GM20431 (cell line): Measurements from ENCODE around the gene TBATA.

Experiments
- in situ Hi-C: fragments of 300-500 bp; cut with MseI, MboI; formaldehyde crosslinking; loops from one replicate; pipeline ENCODE4 v1.15.0; 2020; ENCODE audit warnings: low sequenced_read_pairs; ENCODE audit not compliant: unreplicated experiment

TBATA gene, protein sequence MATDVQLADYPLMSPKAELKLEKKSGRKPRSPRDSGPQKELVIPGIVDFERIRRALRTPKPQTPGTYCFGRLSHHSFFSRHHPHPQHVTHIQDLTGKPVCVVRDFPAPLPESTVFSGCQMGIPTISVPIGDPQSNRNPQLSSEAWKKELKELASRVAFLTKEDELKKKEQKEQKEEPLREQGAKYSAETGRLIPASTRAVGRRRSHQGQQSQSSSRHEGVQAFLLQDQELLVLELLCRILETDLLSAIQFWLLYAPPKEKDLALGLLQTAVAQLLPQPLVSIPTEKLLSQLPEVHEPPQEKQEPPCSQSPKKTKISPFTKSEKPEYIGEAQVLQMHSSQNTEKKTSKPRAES

DNA sequence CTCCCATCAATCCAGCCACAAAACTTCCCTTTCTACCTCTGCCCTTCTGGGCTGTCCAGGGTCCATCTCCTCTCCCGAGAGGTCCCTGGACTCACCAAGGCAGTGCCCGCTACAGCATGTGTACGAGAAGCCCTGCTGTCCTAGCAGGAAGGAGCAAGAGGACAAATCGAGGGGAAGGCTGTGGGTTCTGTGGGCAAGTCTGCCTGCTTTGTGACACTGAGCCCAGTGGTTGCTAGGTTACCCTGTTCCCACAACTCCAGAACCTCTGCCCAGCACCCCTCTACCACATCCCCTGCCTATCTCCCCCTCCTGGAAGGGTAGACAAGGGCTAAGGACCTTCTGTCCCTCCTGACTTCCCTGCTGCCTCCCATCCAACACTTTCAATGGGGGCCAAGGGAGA lies at the start of gene TBATA:
TBATA (minus strand) TSS at position 188 of the 400 bp plus-strand sequence. CDS start 1,998 bp downstream, outside the sequence.
- in situ Hi-C loops = no loop called here

DNA sequence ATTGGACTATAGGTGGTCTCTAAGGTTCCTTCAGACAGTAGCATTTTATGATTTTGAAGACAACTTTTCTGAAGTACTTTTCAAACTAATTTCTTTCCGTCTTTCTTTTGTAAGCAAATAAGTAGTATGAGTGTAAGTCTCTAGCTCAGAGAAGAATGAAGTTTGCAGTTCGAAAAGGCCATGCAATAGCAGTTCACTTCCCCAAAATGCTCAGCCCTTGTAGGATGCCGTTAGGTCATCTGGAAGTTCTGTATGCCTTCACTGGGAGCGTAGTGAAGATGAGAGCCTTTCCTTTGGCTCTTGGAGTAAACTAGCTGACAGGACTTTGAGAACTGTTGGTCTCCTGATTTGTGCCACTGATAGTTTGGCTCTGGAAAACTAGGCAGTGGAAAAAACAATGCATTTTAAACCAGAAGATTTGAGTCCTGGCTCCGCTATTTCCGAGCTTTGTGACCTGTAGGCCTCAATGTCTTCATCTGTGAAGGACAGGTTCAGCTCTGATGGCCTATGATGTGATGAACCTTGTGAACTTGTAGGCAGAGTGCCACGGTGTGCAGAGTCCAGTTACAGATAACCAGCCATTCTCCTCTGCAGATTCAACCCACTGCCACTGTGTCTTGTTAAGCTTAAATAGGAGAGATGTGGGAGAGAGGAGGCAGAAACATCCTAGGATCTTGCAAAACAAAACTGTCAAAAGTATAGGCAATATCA lies 49.4 kb upstream of the TBATA start:
- in situ Hi-C loops = no loop called here

DNA sequence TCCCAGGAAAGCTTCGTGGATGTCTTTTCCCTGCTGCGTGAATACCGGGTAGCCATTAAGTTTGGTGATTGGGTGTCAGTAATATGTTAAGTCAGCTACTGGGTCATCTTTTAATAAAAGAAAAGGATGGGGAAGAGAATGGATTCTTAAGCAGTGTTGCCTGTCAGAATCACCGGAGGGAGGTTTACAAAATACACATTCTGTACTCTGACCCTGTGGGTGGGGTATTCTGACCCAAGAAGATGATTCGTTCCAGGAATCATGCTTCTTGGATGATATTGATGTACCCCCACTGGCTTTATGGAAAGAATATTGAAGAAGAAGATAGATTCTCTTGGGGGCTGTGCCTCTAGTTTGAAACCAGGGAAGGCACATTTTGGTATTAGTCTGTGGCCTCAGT lies 48.8 kb upstream of the TBATA start:
- in situ Hi-C loops = no loop called here

DNA sequence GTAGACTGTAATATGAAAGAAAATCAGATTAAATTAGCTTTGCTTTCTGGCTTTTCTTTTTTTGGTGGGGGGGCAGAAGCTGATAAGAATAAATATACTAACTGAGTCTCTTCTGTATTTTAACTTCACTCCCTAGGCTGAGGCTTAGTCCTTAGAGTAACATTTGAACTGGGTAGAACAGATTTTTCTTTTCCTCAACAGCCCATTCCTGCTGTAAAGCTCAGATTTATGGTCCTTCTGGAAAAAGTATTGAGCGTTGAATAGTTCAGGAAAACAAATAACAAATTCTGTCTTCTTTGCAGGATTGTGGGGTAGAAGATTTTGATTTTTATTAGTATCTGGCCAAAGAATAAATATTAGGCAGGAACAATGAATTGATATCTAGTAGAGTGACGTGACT lies 48.4 kb upstream of the TBATA start:
- in situ Hi-C loops = no loop called here

DNA sequence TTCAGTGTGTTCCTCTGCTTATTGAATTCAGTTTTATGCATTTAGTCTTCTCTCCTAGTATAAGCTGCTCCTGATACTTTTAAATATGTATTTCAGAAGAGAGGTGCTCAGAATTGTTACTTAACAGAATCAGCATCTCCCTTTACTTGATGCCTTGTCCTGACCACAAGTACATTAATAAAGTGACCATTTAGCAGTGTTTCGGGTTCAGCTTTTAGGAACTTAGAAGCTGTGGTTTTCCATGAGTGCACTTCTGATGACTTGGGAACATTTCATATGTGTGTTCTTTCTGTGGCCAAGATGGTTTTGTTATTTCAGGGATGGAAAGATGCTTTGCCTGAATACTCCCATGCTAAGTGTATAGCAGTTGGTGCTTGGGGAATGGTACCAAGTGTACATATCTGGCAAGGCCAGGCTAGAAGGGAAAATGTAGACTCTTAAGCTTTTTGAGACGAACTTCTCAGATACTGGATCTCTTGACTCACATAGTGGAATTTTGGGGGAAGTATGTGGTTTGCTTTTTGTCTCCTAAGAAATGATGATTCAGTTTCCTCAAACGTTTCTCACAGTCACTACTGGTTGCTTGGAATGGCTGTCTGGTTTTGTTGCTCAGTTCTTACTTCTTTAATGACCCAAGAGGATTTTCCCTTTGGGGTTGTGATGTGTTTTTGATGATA lies 47.8 kb upstream of the TBATA start:
- in situ Hi-C loops = no loop called here

DNA sequence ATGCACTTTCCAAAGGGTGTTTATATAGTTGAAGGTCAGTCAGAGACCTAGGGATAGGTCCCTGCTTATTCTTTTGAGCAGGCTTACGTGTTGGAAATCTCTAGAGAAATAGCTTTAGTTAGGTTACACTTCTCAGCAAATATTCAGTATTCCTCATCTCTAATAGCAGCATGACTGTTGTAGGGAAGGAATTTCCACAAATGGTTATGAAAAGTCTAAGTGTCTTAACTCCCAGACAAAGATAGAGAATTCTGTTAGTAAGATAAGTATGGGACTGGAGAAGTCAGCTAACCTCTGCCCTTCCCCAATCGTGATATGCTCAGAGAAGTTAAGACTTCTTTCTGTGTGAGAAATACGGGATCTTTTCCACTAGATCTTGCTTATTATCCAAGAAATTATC lies 47.0 kb upstream of the TBATA start:
- in situ Hi-C loops = no loop called here

DNA sequence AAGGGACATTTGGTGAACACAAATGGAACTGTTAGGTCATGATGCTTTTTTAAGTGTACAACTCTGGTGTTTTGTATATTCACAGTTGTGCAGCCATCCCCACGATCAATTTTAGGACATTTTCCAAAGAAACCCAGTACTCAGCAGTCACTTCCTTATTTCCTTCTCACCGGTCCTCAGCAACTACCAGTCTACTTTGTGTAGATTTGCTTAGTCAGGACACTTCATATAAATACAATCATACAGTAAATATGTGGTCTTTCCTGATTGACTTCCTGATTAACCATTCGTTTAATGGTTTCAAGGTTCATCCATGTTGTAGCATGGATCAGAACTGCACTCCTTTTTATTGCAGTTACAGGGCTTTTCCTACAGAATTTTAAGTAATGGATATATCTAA lies 45.0 kb upstream of the TBATA start:
- in situ Hi-C loops = no loop called here

DNA sequence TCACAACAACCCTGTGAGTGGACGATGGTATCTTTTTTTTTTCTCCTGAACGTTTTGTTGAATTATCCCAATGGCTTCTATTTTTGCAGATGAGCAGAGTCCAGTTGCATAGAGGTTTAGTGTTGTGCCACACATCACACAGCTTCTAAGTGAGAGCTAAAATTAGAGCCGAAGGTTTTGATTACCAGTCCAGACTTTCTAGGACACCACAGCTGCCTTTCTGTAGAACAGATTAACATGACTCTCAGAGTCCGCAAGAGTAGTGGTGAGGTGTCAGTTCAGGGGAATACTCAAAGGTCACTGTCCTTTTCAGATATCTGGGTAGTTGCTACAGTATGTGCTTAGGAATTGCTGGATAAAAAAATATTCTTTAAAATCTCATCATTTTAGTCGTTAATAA lies 44.4 kb upstream of the TBATA start:
- in situ Hi-C loops = no loop called here

DNA sequence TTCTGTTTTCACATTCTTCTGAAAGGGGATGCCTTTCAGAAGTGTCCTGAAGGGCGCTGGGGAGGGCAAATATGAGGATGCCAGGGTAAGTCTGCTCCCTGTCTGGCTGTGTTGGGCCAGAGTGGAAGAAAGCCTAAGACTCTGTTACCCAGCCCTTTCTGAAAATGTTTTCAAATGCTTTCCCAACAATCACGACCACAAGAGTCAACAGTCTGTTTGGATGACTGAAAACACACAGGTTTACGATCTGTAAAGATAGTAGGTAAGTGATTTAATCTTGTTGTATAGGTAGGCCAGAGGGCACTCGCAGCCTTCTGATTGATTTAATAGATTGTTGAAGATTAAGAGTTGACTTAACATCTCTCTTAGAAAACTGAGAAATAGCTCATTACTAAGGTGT lies 43.7 kb upstream of the TBATA start:
- in situ Hi-C loops = no loop called here

DNA sequence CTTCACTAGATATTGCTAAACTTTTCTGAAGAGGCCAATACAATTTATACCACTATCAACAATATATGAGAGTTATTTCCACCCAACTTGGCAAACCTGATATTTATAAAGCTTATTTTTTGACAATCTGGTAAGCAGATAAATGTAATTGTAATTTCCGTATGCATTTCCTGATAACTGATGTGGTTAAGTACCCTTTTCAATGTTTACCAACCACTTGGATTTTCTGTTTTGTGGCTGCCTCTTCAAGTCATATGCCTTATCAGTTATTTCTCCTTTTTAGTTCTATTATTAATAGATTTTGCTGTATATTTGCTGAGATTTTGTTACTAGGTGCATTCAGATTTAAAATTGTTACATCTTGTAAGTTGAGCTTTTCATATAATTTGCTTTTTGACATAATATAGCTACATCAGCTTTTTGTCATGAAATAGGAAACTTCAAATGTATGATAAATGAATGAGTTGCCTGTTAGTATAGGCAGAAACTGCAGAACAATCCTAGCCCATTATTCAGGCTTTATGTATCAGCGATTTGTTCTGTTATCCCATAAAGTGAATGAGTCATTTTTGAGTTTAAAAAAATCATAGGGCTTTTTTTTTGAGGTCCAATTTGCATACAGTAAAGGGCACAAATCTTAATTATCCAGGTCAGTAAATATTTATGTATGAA lies 42.0 kb upstream of the TBATA start:
- in situ Hi-C loops = no loop called here

DNA sequence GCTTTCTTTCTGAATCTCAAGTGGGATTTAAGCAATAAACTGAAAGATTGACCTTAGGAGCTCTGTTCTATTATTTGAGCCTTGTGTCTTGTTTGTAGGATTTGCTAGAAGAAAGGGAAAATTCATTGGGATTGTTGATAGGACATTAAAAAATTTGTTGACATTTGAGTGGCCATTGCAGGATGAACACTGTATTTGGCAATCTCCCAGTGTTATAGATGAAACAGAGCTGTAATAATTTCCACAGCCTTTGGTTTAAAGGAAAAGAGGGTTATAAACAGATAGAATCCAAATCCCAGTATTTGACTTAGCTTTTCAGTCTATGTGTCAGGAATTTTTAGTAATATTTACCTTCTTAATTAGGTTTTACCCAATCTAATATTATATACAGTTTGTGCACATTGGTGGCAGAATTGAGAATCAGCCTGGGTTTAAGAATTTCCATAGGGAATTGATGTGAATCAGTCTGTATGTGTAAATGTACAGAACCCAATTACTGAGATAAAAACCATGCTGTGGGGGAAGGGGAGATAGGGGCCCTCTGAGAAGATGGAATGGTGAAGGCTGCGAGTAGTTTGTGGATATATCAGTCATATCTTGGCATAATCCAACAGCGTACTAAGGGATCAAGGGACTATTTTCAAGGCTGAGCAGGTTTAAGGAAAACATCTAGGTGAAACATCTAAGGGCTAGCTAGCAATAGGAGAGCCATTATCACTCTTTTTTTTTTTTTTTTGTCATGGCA lies 37.1 kb upstream of the TBATA start:
- in situ Hi-C loops = no loop called here

DNA sequence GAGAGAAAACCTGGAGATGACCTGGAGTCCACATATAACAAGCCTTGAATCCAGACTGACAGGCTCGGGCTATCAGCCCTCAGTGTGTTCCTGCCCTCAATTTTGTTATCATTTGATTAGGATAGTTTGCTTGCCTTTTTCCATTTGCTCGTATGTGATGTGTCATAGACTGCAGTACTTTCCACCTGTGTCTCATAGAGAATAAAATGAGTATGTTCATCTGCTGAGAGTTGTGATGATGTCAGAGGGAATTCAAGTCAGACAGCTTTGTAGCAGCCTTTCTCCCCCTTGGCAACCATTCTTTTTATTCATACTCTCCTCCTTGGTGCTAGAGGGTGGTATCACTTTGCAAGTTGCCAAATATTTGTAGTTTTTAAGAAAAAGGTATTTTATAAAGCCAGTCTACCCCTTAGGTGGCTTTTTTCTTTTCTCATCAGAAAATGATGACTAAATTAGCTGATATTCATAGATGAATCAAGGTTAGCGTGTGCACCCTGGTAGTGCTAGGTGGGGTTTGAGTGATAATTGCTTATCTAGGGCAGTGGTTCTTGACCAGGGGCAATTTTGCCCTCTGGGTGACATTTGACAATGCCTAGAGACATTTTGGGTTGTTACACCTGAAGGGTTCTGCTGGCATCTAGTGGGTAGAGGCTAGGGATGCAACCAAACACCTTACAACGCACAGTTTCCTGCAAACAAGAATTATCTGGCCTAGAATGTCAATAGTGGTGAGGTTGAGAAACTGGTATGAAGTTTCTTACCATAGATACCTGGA lies 36.0 kb upstream of the TBATA start:
- in situ Hi-C loops = no loop called here

DNA sequence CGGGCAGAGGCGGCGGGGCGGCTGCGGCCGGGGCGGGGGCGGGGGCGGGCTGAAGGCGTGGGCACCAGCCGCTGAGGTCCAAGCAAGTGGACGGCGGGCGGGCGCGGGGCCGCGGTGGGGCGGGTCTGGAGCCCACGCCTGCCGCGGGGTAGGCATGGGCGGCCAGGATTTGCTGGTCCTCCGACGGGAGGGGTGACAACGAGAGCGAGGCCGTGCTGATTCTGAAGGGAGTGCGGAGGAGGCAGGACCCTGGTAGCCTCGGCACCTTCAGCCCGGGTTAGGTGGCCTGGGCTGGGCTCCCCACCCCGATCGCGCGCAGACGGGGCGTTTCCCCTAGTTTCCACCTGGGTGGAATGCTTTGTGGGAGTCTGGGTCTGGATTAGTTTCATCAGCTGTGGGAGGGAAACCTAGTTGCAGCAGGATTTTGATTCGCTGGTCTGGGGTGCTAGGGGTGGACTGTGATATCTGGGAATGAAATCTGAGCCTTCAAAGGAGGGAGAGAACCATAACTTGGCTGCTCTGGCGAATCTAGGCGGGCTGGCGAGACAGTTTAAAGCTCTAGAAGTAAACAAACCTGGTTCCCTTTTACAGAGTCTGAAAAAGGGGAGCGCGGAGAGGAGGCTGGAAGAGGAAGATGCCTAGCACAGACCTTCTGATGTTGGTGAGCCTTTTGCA lies 31.2 kb upstream of the TBATA start:
- in situ Hi-C loops = loop anchor here (10.0 kb wide), 1 partner anchor 58 kb away; no protein-coding TSS in a partner anchor

DNA sequence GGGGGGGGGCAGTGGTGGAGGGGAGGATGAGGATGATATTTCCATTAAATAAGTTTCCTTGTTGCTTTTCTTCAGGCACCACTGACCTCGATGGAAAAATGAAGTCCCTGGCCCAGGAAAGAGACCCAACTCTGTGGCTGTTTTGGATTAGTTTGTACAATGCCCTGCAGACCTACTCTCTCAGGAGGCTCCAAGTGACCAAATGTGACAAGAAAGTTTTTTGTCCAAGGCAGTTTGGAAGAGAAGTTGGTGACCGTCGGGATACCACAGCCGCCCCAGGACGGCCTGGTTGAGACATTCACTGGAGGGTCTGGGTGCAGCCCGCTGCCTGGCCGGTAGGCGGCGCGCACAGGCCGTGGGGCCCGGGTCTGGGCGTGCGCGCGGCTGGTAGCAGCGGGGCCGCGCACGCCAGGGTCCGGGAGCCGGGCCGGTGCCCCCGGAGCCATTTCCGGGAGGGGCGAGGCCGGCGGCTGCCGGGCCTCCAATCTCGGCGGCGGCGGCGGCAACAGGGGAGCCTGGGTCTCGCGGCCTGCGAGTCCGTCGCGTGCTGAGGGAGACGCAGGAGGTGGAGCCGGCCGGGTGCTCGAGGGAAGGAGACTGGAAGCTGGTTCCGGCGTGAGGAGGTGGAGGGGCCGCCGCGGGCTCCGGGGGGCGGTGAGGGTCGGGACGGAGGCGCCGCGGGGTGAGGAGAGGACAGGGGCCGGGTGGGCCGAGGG lies 30.5 kb upstream of the TBATA start, which contains the start of gene SGPL1:
SGPL1 (plus strand) TSS at position 445 of the 716 bp plus-strand sequence. CDS start 906 bp downstream, outside the sequence.
- in situ Hi-C loops = loop anchor here (10.0 kb wide), 1 partner anchor 59 kb away; no protein-coding TSS in a partner anchor

DNA sequence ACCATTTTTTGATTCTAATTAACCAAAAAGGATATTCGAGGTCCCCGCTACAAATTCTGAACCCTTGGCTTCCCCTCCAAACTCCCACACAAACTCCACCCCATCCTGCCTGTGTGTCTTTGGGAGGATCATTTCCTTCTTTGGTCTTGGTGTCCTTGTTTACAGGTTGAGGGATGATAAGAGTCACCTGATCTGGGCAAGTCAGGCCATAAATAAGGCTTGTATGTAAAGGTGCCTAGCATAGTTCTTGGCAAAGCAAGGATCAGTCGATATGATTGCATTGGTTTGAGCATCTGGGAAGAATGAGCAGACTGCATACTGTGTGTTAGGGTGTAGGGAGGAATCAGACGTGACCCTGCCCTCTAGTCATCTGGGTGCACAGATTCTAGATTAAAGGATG lies 28.9 kb upstream of the TBATA start:
- in situ Hi-C loops = loop anchor here (10.0 kb wide), 1 partner anchor 61 kb away; no protein-coding TSS in a partner anchor

DNA sequence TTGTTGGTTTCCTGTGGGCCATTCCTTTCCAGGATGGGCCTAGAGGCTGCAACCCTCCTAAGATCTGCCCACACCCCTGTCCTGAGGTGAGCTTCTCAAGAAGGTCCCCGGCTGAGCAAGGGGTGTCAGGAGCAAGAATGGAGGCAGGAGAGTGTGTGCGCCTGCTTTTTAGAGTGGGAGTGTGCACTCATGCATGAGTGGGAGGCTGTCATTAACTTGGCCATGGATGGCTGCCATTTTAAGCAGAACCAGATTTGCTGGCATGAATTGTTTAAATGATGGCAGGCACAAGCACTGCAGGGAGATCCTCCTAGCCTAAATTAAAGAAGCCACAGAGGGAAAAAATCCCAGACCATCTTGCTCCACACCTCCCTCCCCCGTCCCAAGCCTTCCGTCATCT lies 27.6 kb upstream of the TBATA start:
- in situ Hi-C loops = loop anchor here (10.0 kb wide), 1 partner anchor 62 kb away; no protein-coding TSS in a partner anchor

DNA sequence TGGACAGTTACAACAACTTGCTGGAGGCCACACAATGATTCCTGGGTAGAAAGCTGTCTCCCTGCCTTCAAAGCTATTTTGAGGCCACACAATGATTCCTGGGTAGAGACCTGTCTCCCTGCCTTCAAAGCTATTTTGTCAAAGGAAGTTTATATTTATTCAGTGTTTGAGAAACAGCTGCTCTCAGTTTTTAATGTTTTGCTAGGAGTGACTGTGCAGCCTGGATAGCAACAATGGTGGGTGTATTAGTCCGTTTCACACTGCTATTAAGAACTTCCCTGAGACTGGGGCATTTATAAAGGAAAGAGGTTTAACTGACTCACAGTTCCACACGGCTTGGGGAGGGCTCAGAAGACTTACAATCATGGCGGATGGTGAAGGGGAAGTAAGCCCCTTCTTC lies 26.7 kb upstream of the TBATA start:
- in situ Hi-C loops = loop anchor here (10.0 kb wide), 1 partner anchor 63 kb away; no protein-coding TSS in a partner anchor
